ENCODE measurements around the gene RNF130.

RNF130 gene

GRCh38 chr5:180084638-180085561, 13.3 kb upstream of the RNF130 start:
- DNase-seq (ENCODE audit: low spot score): no peak

- DNase-seq (ENCODE audit: low spot score): no peak
Observed at GRCh38 chr5:180083529-180084060, 12.0 kb upstream of the RNF130 start.

GRCh38 chr5:180082633-180083420, 11.3 kb upstream of the RNF130 start:
- DNase-seq (ENCODE audit: low spot score): no peak

- DNase-seq (ENCODE audit: low spot score): no peak
Observed at GRCh38 chr5:180081481-180081880, 9.9 kb upstream of the RNF130 start.

GRCh38 chr5:180080486-180081280, 9.1 kb upstream of the RNF130 start:
- DNase-seq (ENCODE audit: low spot score): peak; percentile 37

GRCh38 chr5:180079702-180080466, 8.3 kb upstream of the RNF130 start:
- no peak for DNase-seq (ENCODE audit: low spot score)

GRCh38 chr5:180078348-180078747, 6.8 kb upstream of the RNF130 start:
- no peak for DNase-seq (ENCODE audit: low spot score)

- DNase-seq (ENCODE audit: low spot score): no peak
Observed at GRCh38 chr5:180077594-180078284, 6.2 kb upstream of the RNF130 start.

GRCh38 chr5:180075703-180076102, 4.1 kb upstream of the RNF130 start:
- DNase-seq (ENCODE audit: low spot score): no peak

GRCh38 chr5:180074462-180074861, 2.9 kb upstream of the RNF130 start:
- DNase-seq (ENCODE audit: low spot score): no peak

- no peak for DNase-seq (ENCODE audit: low spot score)
Observed at GRCh38 chr5:180072556-180072955, 997 bp upstream of the RNF130 start.

- no peak for DNase-seq (ENCODE audit: low spot score)
Observed at GRCh38 chr5:180072256-180072548, 643 bp upstream of the RNF130 start.

GRCh38 chr5:180070756-180071530, 616 bp downstream of the RNF130 start:
- DNase-seq (ENCODE audit: low spot score): no peak

GRCh38 chr5:180069589-180070247, 1.8 kb downstream of the RNF130 start:
- DNase-seq (ENCODE audit: low spot score): no peak

GRCh38 chr5:180068519-180069090, 3.0 kb downstream of the RNF130 start:
- DNase-seq (ENCODE audit: low spot score): no peak

GRCh38 chr5:180067986-180068385, 3.6 kb downstream of the RNF130 start:
- DNase-seq (ENCODE audit: low spot score): no peak

GRCh38 chr5:180060192-180060591, 11.4 kb downstream of the RNF130 start:
- DNase-seq (ENCODE audit: low spot score): no peak

GRCh38 chr5:180059326-180059725, 12.2 kb downstream of the RNF130 start:
- no peak for DNase-seq (ENCODE audit: low spot score)

GRCh38 chr5:180056153-180056552, 15.4 kb downstream of the RNF130 start:
- DNase-seq (ENCODE audit: low spot score): no peak
